Measurements from ENCODE around the gene LIPH.

The LIPH gene

GRCh38 chr3:185489462-185489861, 62.9 kb downstream of the LIPH start:
- Histone ChIP-seq H3K27me3 (no peaks in the 10 kb centered on the region), H3K9me3 (no peaks in the 10 kb centered on the region), H3K36me3 (peaks cover 39% of the 10 kb centered on the region), H3K4me3 (ENCODE audit: low read depth, low read length) (no peak overlapping the region), H3K4me1 (peaks cover 3% of the 10 kb centered on the region; the same call in 1 of the 2 replicates)
- no peak for TF ChIP-seq CTCF (IDR thresholded peaks at IDR 0.05; ENCODE audit: low read depth, low read length)
- DNase-seq = no peak

- Histone ChIP-seq H3K9me3 (no peaks in the 10 kb centered on the region), H3K27me3 (no peaks in the 10 kb centered on the region), H3K4me1 (peaks cover 3% of the 10 kb centered on the region; the same call in 1 of the 2 replicates), H3K36me3 (peaks cover 32% of the 10 kb centered on the region), H3K4me3 (ENCODE audit: low read depth, low read length) (no peak overlapping the region)
- no peak for DNase-seq
- no peak for TF ChIP-seq CTCF (IDR thresholded peaks at IDR 0.05; ENCODE audit: low read depth, low read length)
Measured at GRCh38 chr3:185488465-185488864, 63.9 kb downstream of the LIPH start.

- no peaks in the 10 kb centered on the region for H3K27me3 ChIP-seq
- H3K36me3 ChIP-seq = peaks cover 39% of the 10 kb centered on the region
- no peak for DNase-seq
- no peak overlapping the region for H3K4me3 ChIP-seq (ENCODE audit: low read depth, low read length)
- TF ChIP-seq CTCF (IDR thresholded peaks at IDR 0.05; ENCODE audit: low read depth, low read length) = no peak
- no peaks in the 10 kb centered on the region for H3K9me3 ChIP-seq
- peaks cover 3% of the 10 kb centered on the region; the same call in 1 of the 2 replicates for H3K4me1 ChIP-seq
Measured at GRCh38 chr3:185486394-185486793, 66.0 kb downstream of the LIPH start.

- DNase-seq = no peak
- TF ChIP-seq CTCF (IDR thresholded peaks at IDR 0.05; ENCODE audit: low read depth, low read length) = no peak
- no peaks in the 10 kb centered on the region for H3K27me3 ChIP-seq
- H3K4me1 ChIP-seq = peaks cover 3% of the 10 kb centered on the region; the same call in 1 of the 2 replicates
- peaks cover 45% of the 10 kb centered on the region for H3K36me3 ChIP-seq
- no peak overlapping the region for H3K4me3 ChIP-seq (ENCODE audit: low read depth, low read length)
- no peaks in the 10 kb centered on the region for H3K9me3 ChIP-seq
Measured at GRCh38 chr3:185484296-185484695, 68.1 kb downstream of the LIPH start.

GRCh38 chr3:185479373-185479945, 72.9 kb downstream of the LIPH start:
- H3K36me3 ChIP-seq = peaks cover 41% of the 10 kb centered on the region

More at GRCh38 chr3:185479373-185479945, 72.9 kb downstream of the LIPH start:
- H3K9me3 ChIP-seq = no peaks in the 10 kb centered on the region
- no peak for DNase-seq
- no peaks in the 10 kb centered on the region for H3K4me1 ChIP-seq
- H3K27me3 ChIP-seq = no peaks in the 10 kb centered on the region
- no peak overlapping the region for H3K4me3 ChIP-seq (ENCODE audit: low read depth, low read length)
- no peak for TF ChIP-seq CTCF (IDR thresholded peaks at IDR 0.05; ENCODE audit: low read depth, low read length)

All from BE2C (cell line).